ENCODE measurements around the gene SP5. TPM values are rescaled to one million over a fixed set of nuclear protein-coding genes. Genes with fewer than 3 reads are reported as not detected.

SP5 gene
- total RNA-seq, 1 donor from 2014 or later = 3.0 TPM

DNA sequence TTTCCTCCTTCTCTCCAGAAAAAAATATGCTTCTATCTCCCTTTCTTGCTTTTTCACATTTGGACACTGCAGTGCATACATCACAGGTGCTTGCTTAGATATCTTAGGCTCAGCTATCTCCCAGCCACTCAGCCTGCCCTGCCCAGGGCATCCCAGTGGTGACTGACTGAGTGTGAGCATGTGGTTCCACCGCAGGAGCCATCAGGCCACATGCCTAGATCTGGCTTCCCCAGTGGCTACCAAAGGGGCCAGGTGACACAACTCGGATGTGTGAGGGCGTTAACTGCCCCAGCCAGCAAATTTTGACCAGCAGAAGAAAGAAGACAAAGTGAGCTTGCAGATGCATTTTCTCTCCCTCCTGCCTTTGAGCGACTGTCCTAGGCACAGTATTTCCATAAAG, 25.5 kb downstream of the SP5 start:
- TF ChIP-seq, protein P1, sequence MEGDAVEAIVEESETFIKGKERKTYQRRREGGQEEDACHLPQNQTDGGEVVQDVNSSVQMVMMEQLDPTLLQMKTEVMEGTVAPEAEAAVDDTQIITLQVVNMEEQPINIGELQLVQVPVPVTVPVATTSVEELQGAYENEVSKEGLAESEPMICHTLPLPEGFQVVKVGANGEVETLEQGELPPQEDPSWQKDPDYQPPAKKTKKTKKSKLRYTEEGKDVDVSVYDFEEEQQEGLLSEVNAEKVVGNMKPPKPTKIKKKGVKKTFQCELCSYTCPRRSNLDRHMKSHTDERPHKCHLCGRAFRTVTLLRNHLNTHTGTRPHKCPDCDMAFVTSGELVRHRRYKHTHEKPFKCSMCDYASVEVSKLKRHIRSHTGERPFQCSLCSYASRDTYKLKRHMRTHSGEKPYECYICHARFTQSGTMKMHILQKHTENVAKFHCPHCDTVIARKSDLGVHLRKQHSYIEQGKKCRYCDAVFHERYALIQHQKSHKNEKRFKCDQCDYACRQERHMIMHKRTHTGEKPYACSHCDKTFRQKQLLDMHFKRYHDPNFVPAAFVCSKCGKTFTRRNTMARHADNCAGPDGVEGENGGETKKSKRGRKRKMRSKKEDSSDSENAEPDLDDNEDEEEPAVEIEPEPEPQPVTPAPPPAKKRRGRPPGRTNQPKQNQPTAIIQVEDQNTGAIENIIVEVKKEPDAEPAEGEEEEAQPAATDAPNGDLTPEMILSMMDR (IDR thresholded peaks at IDR 0.05) = no peak
- TF ChIP-seq EZH2 (IDR thresholded peaks at IDR 0.05) = no peak
- TF ChIP-seq EZH2phosphoT487 (IDR thresholded peaks at IDR 0.05) = no peak
- no peak overlapping the region for H3K4me3 Mint-ChIP-seq
- Histone ChIP-seq H3K9me3 (ENCODE audit: low read depth) (no peaks in the 10 kb centered on the region), H3K79me2 (ENCODE audit: low read depth) (no peaks in the 10 kb centered on the region), H3K27ac (no peak overlapping the region), H3K9ac (no peak overlapping the region), H3K36me3 (no peaks in the 10 kb centered on the region), H3K4me3 (no peak overlapping the region), H3K27me3 (no peaks in the 10 kb centered on the region), H4K20me1 (ENCODE audit: low read depth) (no peaks in the 10 kb centered on the region), H3K4me1 (no peaks in the 10 kb centered on the region), H3K4me2 (no peak overlapping the region), H3F3A (ENCODE audit: low read depth) (no peaks in the 10 kb centered on the region), H2AFZ (replicated peaks) (no peak overlapping the region)
- DNase-seq (ENCODE audit: low spot score) = no peak
- no peaks in the 10 kb centered on the region for H3K4me1 Mint-ChIP-seq
- H3K9me3 Mint-ChIP-seq = peaks cover 7% of the 10 kb centered on the region
- no peaks in the 10 kb centered on the region for H3K36me3 Mint-ChIP-seq
- H3K27me3 Mint-ChIP-seq (ENCODE audit: insufficient read depth, low read depth) = peaks cover 3% of the 10 kb centered on the region
- no peak overlapping the region for H3K27ac Mint-ChIP-seq

DNA sequence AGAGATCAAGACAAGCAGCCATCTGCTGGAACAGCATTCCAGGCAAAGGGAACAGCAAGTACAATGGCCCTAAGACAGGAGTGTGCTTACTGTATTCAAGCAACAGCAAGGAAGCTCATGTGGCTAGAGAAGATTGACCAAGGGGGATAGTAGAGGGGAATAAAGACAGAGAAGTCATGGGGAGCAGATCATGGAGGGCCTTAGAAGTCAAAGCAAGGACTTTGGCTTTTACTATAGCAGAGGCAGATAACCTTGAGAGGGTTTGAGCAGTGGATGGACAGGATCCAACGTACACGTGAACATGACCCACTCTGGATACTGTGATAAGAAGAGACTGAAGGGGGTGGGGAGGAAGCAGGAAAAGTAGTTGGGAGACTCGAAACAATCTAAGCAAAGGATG, 26.9 kb downstream of the SP5 start:
- Mint-ChIP-seq H3K9me3 (peaks cover 2% of the 10 kb centered on the region), H3K36me3 (no peaks in the 10 kb centered on the region), H3K4me1 (no peaks in the 10 kb centered on the region), H3K27ac (no peak overlapping the region), H3K4me3 (no peak overlapping the region), H3K27me3 (ENCODE audit: insufficient read depth, low read depth) (peaks cover 3% of the 10 kb centered on the region)
- H3K79me2 ChIP-seq (ENCODE audit: low read depth) = no peaks in the 10 kb centered on the region
- H3K27ac ChIP-seq = no peak overlapping the region
- H3K27me3 ChIP-seq = no peaks in the 10 kb centered on the region
- no peak overlapping the region for H2AFZ ChIP-seq (replicated peaks)
- no peaks in the 10 kb centered on the region for H4K20me1 ChIP-seq (ENCODE audit: low read depth)
- H3K4me3 ChIP-seq = no peak overlapping the region
- TF ChIP-seq EZH2 (IDR thresholded peaks at IDR 0.05) (no peak), EZH2phosphoT487 (IDR thresholded peaks at IDR 0.05) (no peak)
- TF ChIP-seq, protein P1 (IDR thresholded peaks at IDR 0.05) = no peak
- no peaks in the 10 kb centered on the region for H3F3A ChIP-seq (ENCODE audit: low read depth)
- no peaks in the 10 kb centered on the region for H3K9me3 ChIP-seq (ENCODE audit: low read depth)
- no peaks in the 10 kb centered on the region for H3K4me1 ChIP-seq
- no peaks in the 10 kb centered on the region for H3K36me3 ChIP-seq
- no peak overlapping the region for H3K9ac ChIP-seq
- DNase-seq (ENCODE audit: low spot score) = no peak
- no peak overlapping the region for H3K4me2 ChIP-seq

DNA sequence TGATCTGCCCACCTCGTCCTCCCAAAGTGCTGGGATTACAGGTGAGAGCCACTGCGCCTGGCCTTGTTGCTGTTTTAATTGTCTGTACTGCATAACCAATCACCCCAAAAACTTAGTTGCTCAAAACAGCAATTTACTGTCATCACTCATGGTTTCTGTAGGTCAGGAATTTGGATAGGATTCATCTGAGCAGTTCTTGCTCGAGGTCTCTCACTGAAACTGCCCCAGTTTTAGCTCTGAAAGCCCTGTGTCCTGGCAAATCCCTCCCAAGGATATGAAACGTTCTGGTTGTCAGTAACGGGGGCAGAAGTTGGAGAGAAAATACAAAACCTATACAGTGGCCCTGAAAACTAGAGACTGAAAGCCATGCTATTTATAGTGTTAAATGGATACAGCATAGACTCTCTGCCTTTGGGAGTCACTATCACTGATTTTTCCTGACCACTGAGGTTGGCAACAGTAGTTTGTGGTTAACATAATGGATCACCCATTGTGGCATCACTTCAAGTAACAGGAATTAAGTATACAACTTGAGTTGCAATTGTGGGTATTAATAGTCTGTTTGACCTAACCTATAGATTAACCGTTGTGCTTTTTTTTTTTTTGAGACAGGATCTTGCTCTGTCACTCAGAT, 27.9 kb downstream of the SP5 start:
- no peaks in the 10 kb centered on the region for H3K27me3 Mint-ChIP-seq (ENCODE audit: insufficient read depth, low read depth)
- no peak overlapping the region for H3K4me2 ChIP-seq

More for the DNA sequence above, 27.9 kb downstream of the SP5 start:
- Histone ChIP-seq H4K20me1 (ENCODE audit: low read depth) (no peaks in the 10 kb centered on the region), H2AFZ (replicated peaks) (no peak overlapping the region), H3K79me2 (ENCODE audit: low read depth) (no peaks in the 10 kb centered on the region), H3K27me3 (no peaks in the 10 kb centered on the region), H3K36me3 (no peaks in the 10 kb centered on the region), H3K9me3 (ENCODE audit: low read depth) (no peaks in the 10 kb centered on the region), H3K4me1 (no peaks in the 10 kb centered on the region), H3F3A (ENCODE audit: low read depth) (peaks cover 3% of the 10 kb centered on the region), H3K27ac (no peak overlapping the region), H3K9ac (no peak overlapping the region), H3K4me3 (no peak overlapping the region)
- Mint-ChIP-seq H3K36me3 (no peaks in the 10 kb centered on the region), H3K9me3 (no peaks in the 10 kb centered on the region), H3K4me3 (no peak overlapping the region), H3K4me1 (no peaks in the 10 kb centered on the region), H3K27ac (no peak overlapping the region)
- no peak for DNase-seq (ENCODE audit: low spot score)
- TF ChIP-seq, protein P1 (IDR thresholded peaks at IDR 0.05) = no peak
- TF ChIP-seq EZH2 (IDR thresholded peaks at IDR 0.05) = no peak

All from neural progenitor cell (in vitro differentiated cells).